Osteocyte (in vitro differentiated cells): Measurements from ENCODE around the gene LAPTM5. TPM values are rescaled to one million over a fixed set of nuclear protein-coding genes. Genes with fewer than 3 reads are reported as not detected.

Experiments used
- DNase-seq: peaks from one replicate; pipeline ENCODE4 v3.0.0; 2021; ENCODE audit warnings: mixed read lengths; ENCODE audit not compliant: unreplicated experiment; ENCODE audit errors: extremely low spot score
- H3K27ac Mint-ChIP-seq: one replicate; pipeline ENCODE4 v1.8.0; 2021; ENCODE audit warnings: mild to moderate bottlenecking, mixed read lengths; ENCODE audit not compliant: unreplicated experiment
- H3K27me3 Mint-ChIP-seq: one replicate; pipeline ENCODE4 v1.8.0; 2021; ENCODE audit warnings: mixed read lengths; ENCODE audit not compliant: unreplicated experiment
- H3K36me3 Mint-ChIP-seq: one replicate; pipeline ENCODE4 v1.8.0; 2021; ENCODE audit warnings: mixed read lengths; ENCODE audit not compliant: unreplicated experiment
- H3K4me1 Mint-ChIP-seq: one replicate; pipeline ENCODE4 v1.8.0; 2021; ENCODE audit warnings: mixed read lengths; ENCODE audit not compliant: unreplicated experiment
- H3K4me3 Mint-ChIP-seq: one replicate; pipeline ENCODE4 v1.8.0; 2021; ENCODE audit warnings: mild to moderate bottlenecking, moderate library complexity, mixed read lengths; ENCODE audit not compliant: unreplicated experiment
- H3K9me3 Mint-ChIP-seq: one replicate; pipeline ENCODE4 v1.8.0; 2021; ENCODE audit warnings: mixed read lengths; ENCODE audit not compliant: unreplicated experiment
- total RNA-seq: library from RNA; stranded (reverse); gene quantifications from 2 replicates; pipeline ENCODE4 v1.2.1, GENCODE V29; 2021
- TF ChIP-seq, protein P1 (sequence below): fragments of 200-600 bp; sonication (generic); IDR thresholded peaks from 2 replicates; pipeline ENCODE4 v1.5.0; 2021; ENCODE audit warnings: antibody characterized with exemption, mild to moderate bottlenecking, moderate library complexity

The LAPTM5 gene
- total RNA-seq, 1 donor from 2014 or later, result not detected

DNA sequence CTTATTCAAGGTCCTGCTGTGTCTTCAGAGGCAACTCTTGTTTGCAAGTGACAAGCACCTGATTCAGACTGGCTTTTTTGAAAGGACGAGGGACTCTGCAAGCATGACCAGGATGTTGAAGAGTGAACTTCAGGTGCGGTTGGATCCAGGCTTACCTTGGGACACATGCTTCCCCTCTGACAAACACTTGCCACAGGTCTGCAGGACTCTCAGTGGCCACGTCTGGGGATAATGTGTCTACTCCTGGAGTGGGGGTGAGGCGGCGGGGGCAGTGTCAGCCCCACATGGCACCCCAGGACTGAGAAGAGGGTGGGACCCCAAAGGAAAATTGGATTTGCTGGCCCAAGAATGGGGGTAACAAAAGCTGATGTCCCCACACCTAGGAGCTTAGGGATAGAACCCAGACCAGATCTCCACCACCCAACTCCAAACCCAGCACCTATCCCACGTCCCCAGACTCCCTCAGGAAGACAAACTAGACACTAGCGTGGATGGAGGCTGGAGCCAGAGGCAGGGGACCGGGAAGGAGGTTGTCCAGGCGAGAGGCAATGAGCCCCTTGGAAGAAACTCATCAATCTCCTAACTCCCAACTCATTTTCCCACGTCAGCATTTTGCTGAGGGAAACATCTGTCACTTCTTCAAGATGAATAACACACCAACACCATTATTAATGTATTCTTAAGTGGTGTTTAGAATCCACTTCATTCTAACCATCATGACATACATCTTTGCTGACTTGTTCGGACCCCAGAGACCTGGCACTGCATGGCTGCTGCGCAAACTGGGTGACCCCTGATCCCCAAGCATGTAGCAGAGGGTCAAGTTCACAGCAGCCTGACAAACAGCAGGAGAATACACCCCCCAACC lies 32.0 kb upstream of the LAPTM5 start:
- Mint-ChIP-seq H3K9me3 (no peaks in the 10 kb centered on the region), H3K27ac (no peak overlapping the region), H3K4me3 (no peak overlapping the region), H3K36me3 (no peaks in the 10 kb centered on the region), H3K27me3 (peaks cover 19% of the 10 kb centered on the region), H3K4me1 (peaks cover 14% of the 10 kb centered on the region)
- TF ChIP-seq, protein P1, sequence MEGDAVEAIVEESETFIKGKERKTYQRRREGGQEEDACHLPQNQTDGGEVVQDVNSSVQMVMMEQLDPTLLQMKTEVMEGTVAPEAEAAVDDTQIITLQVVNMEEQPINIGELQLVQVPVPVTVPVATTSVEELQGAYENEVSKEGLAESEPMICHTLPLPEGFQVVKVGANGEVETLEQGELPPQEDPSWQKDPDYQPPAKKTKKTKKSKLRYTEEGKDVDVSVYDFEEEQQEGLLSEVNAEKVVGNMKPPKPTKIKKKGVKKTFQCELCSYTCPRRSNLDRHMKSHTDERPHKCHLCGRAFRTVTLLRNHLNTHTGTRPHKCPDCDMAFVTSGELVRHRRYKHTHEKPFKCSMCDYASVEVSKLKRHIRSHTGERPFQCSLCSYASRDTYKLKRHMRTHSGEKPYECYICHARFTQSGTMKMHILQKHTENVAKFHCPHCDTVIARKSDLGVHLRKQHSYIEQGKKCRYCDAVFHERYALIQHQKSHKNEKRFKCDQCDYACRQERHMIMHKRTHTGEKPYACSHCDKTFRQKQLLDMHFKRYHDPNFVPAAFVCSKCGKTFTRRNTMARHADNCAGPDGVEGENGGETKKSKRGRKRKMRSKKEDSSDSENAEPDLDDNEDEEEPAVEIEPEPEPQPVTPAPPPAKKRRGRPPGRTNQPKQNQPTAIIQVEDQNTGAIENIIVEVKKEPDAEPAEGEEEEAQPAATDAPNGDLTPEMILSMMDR, result no peak
- DNase-seq, result no peak

- Mint-ChIP-seq H3K4me1 (peaks cover 14% of the 10 kb centered on the region), H3K27ac (no peak overlapping the region), H3K9me3 (no peaks in the 10 kb centered on the region), H3K36me3 (no peaks in the 10 kb centered on the region), H3K4me3 (no peak overlapping the region), H3K27me3 (peaks cover 19% of the 10 kb centered on the region)
- no peak for DNase-seq
- TF ChIP-seq, protein P1, result no peak
Observed at GRCh38 chr1:30788580-30789387, 31.2 kb upstream of the LAPTM5 start.

- Mint-ChIP-seq H3K27me3 (peaks cover 16% of the 10 kb centered on the region), H3K9me3 (no peaks in the 10 kb centered on the region), H3K4me1 (peaks cover 16% of the 10 kb centered on the region), H3K4me3 (no peak overlapping the region), H3K27ac (no peak overlapping the region), H3K36me3 (no peaks in the 10 kb centered on the region)
- TF ChIP-seq, protein P1, result no peak
- DNase-seq, result no peak
Observed at GRCh38 chr1:30787856-30788495, 30.4 kb upstream of the LAPTM5 start.

DNA sequence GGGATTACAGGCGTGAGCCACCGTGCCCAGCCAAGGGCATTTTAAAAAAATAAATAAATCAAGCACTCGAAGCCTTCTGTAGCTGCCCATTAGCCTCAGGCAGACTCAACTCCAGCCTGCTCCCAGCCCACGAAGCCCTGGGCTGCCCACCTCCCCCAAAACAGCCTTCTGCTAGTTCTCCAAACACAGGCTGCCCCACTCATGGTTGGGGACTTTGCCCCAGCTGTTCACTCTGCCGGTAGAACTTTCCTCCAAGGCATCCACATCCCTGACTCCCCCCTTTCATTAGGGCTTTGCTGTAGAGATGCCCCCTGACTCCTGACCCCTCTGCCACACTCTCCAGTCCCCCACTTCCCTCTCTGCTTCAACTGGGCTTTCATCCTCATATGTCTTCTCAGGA lies 29.7 kb upstream of the LAPTM5 start:
- H3K36me3 Mint-ChIP-seq, result no peaks in the 10 kb centered on the region
- TF ChIP-seq, protein P1, result no peak
- H3K27me3 Mint-ChIP-seq, result peaks cover 14% of the 10 kb centered on the region
- H3K4me3 Mint-ChIP-seq, result no peak overlapping the region
- H3K4me1 Mint-ChIP-seq, result peaks cover 21% of the 10 kb centered on the region
- DNase-seq, result no peak
- no peaks in the 10 kb centered on the region for H3K9me3 Mint-ChIP-seq
- H3K27ac Mint-ChIP-seq, result no peak overlapping the region
